HFFc6 (cell line): ENCODE data around the gene MED22. TPM values are rescaled to one million over a fixed set of nuclear protein-coding genes. Genes with fewer than 3 reads are reported as not detected.
"Not testable (repeated sequence)": the region's sequence is repeated elsewhere in the genome, so short reads cannot be mapped to it uniquely, and the experiment has no call there.

Experiments
- DNase-seq: peaks from one replicate; pipeline ENCODE4 v3.0.0-alpha.2; 2018
- H3K27ac Mint-ChIP-seq: 2 replicates; pipeline ENCODE4 v1.8.0; 2020; ENCODE audit warnings: mild to moderate bottlenecking, mixed read lengths
- H3K27me3 Mint-ChIP-seq: 2 replicates; pipeline ENCODE4 v1.8.0; 2021; ENCODE audit warnings: mild to moderate bottlenecking, moderate library complexity, mixed read lengths; ENCODE audit not compliant: insufficient read depth
- H3K36me3 Mint-ChIP-seq: 2 replicates; pipeline ENCODE4 v1.8.0; 2021; ENCODE audit warnings: low read depth, mixed read lengths
- H3K4me1 Mint-ChIP-seq: 2 replicates; pipeline ENCODE4 v1.8.0; 2020; ENCODE audit warnings: low read depth, mixed read lengths
- H3K4me3 Mint-ChIP-seq: 2 replicates; pipeline ENCODE4 v1.8.0; 2020; ENCODE audit warnings: mild to moderate bottlenecking, moderate library complexity, mixed read lengths
- H3K9me3 Mint-ChIP-seq: 2 replicates; pipeline ENCODE4 v1.8.0; 2020; ENCODE audit warnings: mild to moderate bottlenecking, mixed read lengths
- CTCF ChIP-seq: fragments of 200-600 bp; sonication (generic); IDR thresholded peaks from 2 replicates; pipeline ENCODE4 v1.5.0; 2021; ENCODE audit warnings: antibody characterized with exemption, mild to moderate bottlenecking
- total RNA-seq, 6 experiments: library from RNA; stranded (reverse); fragmentation: NEBNext Ultra II Directional; extraction: Animal tissue kit (Norgen Biotek cat#: 25700); gene quantifications; 2 replicates in 1 of 6; 3 replicates in 5 of 6; pipeline ENCODE4 v1.2.3, GENCODE V29; 2021

Gene MED22
- total RNA-seq, 6 experiments from 2014 or later = 17.9 to 22.3 (median 20.8) TPM

- no peak for DNase-seq
- Mint-ChIP-seq H3K27ac (no peak overlapping the region), H3K9me3 (no peaks in the 10 kb centered on the region), H3K27me3 (peaks cover 4% of the 10 kb centered on the region), H3K4me3 (no peak overlapping the region), H3K4me1 (peaks cover 7% of the 10 kb centered on the region), H3K36me3 (peaks cover 31% of the 10 kb centered on the region)
- no peak for TF ChIP-seq CTCF
These were observed 16.1 kb downstream of the MED22 start for GRCh38 chr9:133331641-133332380.

GRCh38 chr9:133331221-133331620 is 16.7 kb downstream of the MED22 start:
- peaks cover 4% of the 10 kb centered on the region for H3K27me3 Mint-ChIP-seq
- no peaks in the 10 kb centered on the region for H3K9me3 Mint-ChIP-seq
- no peak overlapping the region for H3K27ac Mint-ChIP-seq
- H3K4me3 Mint-ChIP-seq = no peak overlapping the region
- no peak for DNase-seq
- H3K36me3 Mint-ChIP-seq = peaks cover 31% of the 10 kb centered on the region
- peaks cover 7% of the 10 kb centered on the region for H3K4me1 Mint-ChIP-seq
- no peak for TF ChIP-seq CTCF

- not testable (repeated sequence) for H3K27ac Mint-ChIP-seq, DNase-seq
- peak; percentile 81 for TF ChIP-seq CTCF
These were observed 18.4 kb downstream of the MED22 start for GRCh38 chr9:133329306-133330156.

GRCh38 chr9:133327834-133328484 is 20.0 kb downstream of the MED22 start:
- no peak overlapping the region for H3K27ac Mint-ChIP-seq
- no peak for TF ChIP-seq CTCF

More at GRCh38 chr9:133329306-133330156, 18.4 kb downstream of the MED22 start:
- H3K36me3 Mint-ChIP-seq = peaks cover 22% of the 10 kb centered on the region
- H3K4me3 Mint-ChIP-seq, H3K4me1 Mint-ChIP-seq, H3K27me3 Mint-ChIP-seq, H3K9me3 Mint-ChIP-seq: not testable (repeated sequence)

GRCh38 chr9:133327021-133327420 is 20.9 kb downstream of the MED22 start:
- not testable (repeated sequence) for H3K4me3 Mint-ChIP-seq, H3K4me1 Mint-ChIP-seq, H3K9me3 Mint-ChIP-seq, DNase-seq, H3K27ac Mint-ChIP-seq
- Mint-ChIP-seq H3K27me3 (peaks cover 11% of the 10 kb centered on the region), H3K36me3 (peaks cover 15% of the 10 kb centered on the region)

More at GRCh38 chr9:133327834-133328484, 20.0 kb downstream of the MED22 start:
- no peak for DNase-seq
- Mint-ChIP-seq H3K4me3 (no peak overlapping the region), H3K9me3 (peaks cover 10% of the 10 kb centered on the region; the same call in 1 of the 2 replicates), H3K27me3 (peaks cover 11% of the 10 kb centered on the region), H3K4me1 (no peaks in the 10 kb centered on the region), H3K36me3 (peaks cover 15% of the 10 kb centered on the region)
